GM18499 (cell line): ENCODE measurements around the gene LRRC23.
"Not testable (repeated sequence)": the region's sequence is repeated elsewhere in the genome, so short reads cannot be mapped to it uniquely, and the experiment has no call there.

Experiments used
- ATAC-seq: cut with Tn5 transposase; IDR thresholded peaks from one replicate; pipeline ENCODE4 v1.9.1; 2021; ENCODE audit warnings: moderate number of reproducible peaks; ENCODE audit not compliant: insufficient read depth, unreplicated experiment

LRRC23 gene

GRCh38 chr12:6899837-6900519 is 4.6 kb upstream of the LRRC23 start:
- no peak for ATAC-seq

DNA sequence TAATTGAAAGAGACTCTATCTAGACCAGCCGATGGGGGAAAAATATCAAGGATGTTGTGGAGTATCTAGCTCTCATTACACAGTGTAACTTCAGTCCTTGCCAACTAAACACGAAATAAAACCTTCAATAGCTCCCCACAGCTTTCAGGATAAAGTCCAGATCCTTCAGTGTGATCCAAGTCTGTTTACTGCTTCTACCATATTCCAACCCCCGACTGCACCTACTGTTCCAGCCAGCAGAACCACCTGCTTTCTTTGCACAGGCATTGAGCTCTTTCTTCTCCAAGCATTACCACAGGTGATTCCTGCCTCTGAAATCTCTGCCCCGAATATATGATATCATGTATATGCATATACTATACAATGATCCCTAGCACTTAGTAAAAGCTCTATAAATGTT is 2.2 kb upstream of the LRRC23 start:
- ATAC-seq: no peak

DNA sequence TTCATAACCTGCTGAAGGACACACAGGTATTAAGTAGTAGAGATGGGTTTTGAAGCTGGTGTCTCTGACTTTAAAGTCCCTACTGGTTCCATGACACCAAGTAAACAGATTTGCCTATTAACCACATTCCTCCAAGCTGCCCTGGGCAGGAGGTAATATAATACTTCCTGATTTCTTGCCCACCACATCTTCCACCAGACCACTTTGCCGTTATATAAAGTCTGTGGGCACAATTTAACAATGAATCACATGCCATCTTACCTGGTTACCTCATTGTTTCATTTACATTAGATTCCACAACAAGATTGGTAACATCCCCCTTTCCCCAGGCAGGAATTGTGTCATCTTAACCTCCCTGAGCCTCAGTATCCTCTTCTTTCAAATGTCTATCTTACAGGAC is 900 bp upstream of the LRRC23 start:
- no peak for ATAC-seq

DNA sequence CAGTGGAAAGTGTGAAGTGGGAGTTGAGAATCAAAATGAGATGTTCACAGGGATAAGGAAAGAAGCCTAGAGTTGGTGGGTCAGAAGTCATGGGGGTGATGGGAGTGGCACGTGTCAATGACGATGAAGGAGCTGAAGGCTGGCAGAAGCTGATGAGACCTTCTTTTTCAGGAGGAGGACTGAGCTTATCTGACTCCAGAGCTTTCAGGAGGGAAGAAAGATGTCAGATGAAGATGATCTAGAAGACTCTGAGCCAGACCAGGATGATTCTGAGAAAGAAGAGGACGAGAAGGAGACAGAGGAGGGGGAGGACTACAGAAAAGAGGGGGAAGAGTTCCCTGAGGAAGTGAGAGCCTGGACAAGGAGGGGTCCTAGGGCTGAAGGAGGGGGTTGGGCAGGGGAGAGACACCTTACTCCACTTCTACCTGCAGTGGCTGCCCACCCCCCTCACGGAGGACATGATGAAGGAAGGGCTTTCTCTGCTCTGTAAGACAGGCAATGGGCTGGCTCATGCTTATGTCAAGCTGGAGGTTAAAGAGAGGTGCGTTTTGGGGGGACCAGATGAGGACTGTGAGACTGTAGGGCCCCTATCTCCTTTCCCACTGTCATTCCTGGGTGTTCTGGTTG is 905 bp downstream of the LRRC23 start:
- no peak for ATAC-seq

- not testable (repeated sequence) for ATAC-seq
Measured at GRCh38 chr12:6908141-6908540, 3.5 kb downstream of the LRRC23 start.

DNA sequence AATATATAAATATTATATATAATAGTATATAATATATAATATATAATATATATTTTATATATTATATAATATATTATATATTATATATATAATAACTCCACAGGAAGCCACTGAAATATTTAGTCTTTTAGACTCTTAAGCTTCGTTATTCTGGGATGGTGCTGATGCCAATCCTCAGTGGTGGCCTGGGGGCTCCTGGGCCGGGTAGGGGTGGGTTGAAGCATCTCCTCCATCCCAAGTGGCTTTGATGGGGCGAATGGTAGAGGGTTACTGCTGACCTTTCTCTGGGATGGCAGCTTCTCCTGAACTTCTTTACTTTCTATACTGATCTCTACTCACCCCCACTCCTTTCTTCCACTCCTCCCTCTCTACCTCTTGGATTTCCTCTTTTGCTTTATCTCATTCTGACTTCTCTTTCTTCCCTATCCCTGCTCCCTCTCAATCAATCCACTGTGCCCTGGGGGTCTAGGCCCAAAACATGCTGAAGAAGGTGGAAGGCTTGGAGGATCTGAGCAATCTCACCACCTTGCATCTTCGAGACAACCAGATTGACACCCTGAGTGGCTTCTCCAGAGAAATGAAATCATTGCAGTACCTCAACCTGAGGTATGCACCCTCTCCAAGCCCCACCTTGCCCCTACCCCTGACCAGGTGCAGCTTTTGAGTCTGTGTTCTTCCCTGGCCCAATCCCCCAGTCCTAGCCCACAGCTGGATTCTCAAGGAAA is 5.0 kb downstream of the LRRC23 start:
- no peak for ATAC-seq

GRCh38 chr12:6912164-6912935 is 7.7 kb downstream of the LRRC23 start:
- ATAC-seq: no peak

DNA sequence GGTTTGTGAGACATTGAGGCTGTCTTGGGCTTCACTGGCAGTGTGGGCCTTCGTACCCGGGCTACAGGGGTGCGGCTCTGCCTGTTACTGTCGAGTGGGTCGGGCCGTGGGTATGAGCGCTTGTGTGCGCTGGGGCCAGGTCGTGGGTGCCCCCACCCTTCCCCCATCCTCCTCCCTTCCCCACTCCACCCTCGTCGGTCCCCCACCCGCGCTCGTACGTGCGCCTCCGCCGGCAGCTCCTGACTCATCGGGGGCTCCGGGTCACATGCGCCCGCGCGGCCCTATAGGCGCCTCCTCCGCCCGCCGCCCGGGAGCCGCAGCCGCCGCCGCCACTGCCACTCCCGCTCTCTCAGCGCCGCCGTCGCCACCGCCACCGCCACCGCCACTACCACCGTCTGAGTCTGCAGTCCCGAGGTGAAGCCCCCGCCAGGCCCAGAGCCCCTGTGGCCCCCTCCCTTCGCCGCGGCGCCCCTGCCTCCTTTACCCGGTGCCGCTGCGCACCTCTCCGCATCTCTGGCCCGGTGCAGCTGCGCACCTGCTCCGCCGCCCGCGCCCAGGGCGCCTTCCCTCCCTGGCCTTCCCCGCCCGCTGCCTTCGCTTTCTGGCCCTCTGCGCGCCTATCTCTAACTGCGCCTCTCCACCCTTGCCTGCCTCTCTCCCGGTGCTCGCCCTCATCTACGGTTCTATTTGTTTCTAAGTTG is 9.8 kb downstream of the LRRC23 start, which contains the start of gene ENO2:
ENO2 (plus strand) TSS at position 335 of the 701 bp plus-strand sequence. CDS start 1,253 bp downstream, outside the sequence.
- no peak for ATAC-seq

DNA sequence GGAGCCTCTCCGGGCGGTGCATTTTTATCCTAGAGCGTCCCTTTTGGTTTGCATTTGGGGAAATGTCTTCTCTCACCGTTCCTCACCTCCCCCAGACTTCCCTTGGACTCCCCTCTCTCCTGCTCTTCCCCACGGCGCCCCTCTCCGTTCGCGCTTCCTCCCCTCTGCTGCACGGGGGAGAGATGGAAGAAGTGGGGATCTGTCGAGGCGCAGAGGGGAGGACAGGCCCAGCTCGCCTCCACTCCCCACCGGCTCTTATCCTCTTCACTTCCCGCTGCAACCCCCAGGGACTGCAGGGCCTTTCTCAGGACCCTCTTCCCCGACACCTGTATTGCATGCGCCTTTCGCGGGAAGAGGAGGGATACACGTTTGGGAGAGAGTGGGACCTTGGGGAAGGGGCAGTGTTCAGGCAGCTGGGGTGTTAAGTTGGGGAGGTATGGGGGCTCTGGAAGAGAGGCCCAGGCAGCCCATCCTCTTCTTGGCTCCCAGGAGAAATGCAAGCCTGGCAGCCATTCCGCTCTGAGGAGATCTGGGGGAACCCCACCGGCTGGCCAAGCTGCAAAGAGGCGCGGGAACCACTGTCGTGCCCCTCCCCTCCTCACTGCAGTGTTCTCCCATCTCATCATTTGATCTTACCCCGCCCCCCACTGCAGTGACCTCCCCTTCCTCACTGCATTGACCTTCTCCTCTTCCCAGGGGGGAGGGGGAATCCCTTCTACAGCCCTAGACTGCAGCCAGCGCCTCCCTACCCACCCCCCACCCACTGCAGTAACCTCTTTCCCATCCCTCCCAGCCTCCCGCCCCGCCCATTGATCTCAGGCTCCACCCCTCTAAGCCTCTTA is 10.5 kb downstream of the LRRC23 start:
- ATAC-seq: no peak

DNA sequence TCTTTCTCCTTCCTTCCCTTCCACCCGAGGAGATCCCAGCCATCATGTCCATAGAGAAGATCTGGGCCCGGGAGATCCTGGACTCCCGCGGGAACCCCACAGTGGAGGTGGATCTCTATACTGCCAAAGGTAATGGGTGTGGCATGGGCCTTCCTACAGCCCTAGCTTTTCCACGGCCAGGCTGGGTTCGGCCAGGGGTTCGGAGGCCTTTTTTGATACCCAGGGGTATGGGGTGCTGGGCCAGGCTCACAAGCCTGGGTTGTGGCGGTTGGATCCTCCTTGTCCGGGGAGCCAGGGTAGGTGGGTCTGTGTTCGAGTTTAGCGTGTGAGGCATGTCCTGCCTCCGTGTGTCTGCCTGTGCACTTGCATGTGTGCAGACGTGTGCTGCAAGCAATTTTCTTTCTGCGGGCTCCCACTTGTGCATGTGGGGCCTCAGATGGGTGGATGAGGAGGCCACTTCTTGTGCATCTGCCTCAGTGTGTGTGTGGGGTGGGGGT is 11.2 kb downstream of the LRRC23 start:
- no peak for ATAC-seq

DNA sequence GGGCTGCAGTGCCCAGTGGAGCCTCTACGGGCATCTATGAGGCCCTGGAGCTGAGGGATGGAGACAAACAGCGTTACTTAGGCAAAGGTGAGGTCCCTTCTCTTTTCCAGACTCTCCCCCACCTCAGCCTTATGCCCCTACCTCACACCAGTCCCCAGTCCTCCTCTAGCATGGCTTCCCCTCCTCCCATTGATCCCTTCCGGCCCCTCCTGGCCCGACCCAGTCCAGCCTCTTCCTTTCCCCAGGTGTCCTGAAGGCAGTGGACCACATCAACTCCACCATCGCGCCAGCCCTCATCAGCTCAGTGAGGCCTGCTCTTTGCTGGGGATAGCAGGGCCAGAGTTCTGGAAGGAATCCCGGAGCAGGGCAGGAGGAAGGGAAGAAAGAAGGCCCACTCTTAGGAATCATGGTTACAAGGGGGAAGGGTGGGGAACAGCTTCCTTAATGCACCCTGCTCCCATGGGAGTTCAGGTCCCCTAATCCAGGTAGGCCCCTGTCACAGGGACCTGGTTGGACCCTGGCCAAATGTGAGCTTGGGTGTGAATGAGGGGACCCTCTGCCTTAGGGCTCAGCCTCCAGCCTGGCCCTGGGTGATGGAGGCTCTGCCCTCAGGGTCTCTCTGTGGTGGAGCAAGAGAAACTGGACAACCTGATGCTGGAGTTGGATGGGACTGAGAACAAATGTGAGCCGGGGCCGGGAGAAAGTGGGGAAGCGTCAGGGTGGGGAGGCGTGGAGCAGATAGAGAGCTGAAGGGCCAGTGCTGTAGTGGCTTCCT is 12.0 kb downstream of the LRRC23 start:
- ATAC-seq: no peak

DNA sequence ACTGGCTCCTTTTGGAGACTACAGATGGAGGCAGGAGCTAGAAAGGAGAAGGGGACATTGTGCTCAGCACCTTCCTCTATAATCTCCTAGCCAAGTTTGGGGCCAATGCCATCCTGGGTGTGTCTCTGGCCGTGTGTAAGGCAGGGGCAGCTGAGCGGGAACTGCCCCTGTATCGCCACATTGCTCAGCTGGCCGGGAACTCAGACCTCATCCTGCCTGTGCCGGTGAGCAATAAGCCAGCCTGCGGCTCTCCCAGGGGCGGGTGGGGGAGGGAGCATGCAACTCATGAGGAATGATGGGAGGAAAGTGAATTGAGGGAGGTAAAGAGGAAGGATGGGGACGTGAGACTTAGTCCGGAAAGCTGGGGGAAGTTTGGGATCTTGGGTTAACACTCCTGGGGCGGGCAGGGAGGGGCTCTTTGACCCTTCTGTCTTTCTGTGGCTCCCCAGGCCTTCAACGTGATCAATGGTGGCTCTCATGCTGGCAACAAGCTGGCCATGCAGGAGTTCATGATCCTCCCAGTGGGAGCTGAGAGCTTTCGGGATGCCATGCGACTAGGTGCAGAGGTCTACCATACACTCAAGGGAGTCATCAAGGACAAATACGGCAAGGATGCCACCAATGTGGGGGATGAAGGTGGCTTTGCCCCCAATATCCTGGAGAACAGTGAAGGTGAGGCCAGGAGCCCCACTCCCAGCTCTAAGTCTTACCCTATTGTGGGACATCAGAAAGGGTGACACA is 13.0 kb downstream of the LRRC23 start:
- no peak for ATAC-seq

GRCh38 chr12:6919588-6919987 is 15.0 kb downstream of the LRRC23 start:
- ATAC-seq: no peak

DNA sequence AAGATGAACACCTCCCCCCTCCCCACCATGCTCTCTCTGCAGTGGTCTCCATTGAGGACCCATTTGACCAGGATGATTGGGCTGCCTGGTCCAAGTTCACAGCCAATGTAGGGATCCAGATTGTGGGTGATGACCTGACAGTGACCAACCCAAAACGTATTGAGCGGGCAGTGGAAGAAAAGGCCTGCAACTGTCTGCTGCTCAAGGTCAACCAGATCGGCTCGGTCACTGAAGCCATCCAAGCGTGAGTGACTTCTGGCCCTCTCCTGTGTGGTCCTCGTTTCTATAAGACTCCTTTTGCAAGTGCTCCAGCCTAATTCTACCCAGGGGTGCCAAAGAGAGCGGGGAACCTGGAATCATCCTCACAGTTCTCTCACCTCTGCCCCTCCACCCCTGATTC is 16.9 kb downstream of the LRRC23 start:
- ATAC-seq: no peak

DNA sequence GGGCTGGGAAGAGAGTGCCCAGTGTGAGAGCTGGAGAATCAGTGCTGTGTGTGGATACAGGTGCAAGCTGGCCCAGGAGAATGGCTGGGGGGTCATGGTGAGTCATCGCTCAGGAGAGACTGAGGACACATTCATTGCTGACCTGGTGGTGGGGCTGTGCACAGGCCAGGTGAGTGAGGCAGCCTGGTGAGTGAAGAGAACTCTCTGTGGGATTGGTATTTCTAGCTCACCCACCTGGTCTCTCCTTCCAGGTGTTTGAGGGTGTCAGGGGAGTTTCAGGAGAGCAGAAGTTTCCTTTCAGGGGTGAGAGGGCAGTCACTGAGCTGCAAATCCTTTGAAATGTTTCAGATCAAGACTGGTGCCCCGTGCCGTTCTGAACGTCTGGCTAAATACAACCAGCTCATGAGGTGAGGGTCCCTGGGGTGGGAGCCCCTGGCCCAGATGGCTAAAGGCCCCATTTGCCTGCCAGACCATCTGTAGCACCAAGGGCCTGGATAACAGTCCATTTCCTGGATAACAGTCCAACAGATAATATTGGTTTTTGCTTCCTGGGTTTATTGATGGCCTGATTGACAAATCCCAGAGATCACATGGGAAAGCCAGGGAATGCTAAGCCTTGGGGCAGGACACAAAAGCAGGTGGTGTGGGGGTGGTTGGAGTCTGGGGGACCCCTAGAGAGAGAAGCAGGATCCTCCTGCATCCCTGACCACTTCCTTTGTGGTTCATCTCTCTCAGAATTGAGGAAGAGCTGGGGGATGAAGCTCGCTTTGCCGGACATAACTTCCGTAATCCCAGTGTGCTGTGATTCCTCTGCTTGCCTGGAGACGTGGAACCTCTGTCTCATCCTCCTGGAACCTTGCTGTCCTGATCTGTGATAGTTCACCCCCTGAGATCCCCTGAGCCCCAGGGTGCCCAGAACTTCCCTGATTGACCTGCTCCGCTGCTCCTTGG is 17.6 kb downstream of the LRRC23 start:
- ATAC-seq: no peak

GRCh38 chr12:6923003-6923732 is 18.5 kb downstream of the LRRC23 start:
- ATAC-seq: no peak
